ENCODE measurements around the gene MAGI2.

Gene MAGI2

GRCh38 chr7:78026492-78026891 is 1427.0 kb downstream of the MAGI2 start:
- H3K27me3 ChIP-seq (ENCODE audit: control insufficient read depth, insufficient read depth, low read length), result no peaks in the 10 kb centered on the region
- no peak overlapping the region for H3K27ac ChIP-seq (ENCODE audit: low read length)
- no peaks in the 10 kb centered on the region for H3K36me3 ChIP-seq (ENCODE audit: control insufficient read depth, low read depth, low read length)
- no peak overlapping the region for H3K4me3 ChIP-seq (ENCODE audit: low read length)
- no peaks in the 10 kb centered on the region for H3K9me3 ChIP-seq (ENCODE audit: control insufficient read depth, low read depth, low read length)
- H3K4me1 ChIP-seq (ENCODE audit: control insufficient read depth, low read depth, low read length), result peaks cover 4% of the 10 kb centered on the region
- H3K9ac ChIP-seq (ENCODE audit: low read length), result no peak overlapping the region

DNA sequence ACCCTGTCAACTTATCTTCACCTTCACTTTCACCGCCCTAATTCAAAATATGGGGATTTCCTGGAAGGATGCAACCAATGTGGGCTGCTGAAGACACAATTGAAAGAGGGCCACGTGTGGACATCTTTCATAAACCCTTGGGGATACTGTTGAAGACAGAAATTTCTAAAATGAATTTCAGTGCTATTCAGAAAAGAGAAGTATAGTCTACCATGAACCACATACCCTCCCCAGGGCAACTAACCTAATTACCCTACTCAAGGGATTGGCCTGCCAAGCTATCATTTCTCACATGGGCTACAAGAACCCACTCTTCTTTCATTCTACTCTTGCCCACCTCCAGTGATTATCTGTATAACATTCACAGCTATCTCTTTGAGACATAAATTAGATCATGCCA is 1428.9 kb downstream of the MAGI2 start:
- H3K9ac ChIP-seq (ENCODE audit: low read length), result no peak overlapping the region
- H3K27ac ChIP-seq (ENCODE audit: low read length), result no peak overlapping the region
- no peaks in the 10 kb centered on the region for H3K27me3 ChIP-seq (ENCODE audit: control insufficient read depth, insufficient read depth, low read length)
- no peak overlapping the region for H3K4me3 ChIP-seq (ENCODE audit: low read length)
- H3K4me1 ChIP-seq (ENCODE audit: control insufficient read depth, low read depth, low read length), result peaks cover 5% of the 10 kb centered on the region
- no peaks in the 10 kb centered on the region for H3K9me3 ChIP-seq (ENCODE audit: control insufficient read depth, low read depth, low read length)
- H3K36me3 ChIP-seq (ENCODE audit: control insufficient read depth, low read depth, low read length), result no peaks in the 10 kb centered on the region

DNA sequence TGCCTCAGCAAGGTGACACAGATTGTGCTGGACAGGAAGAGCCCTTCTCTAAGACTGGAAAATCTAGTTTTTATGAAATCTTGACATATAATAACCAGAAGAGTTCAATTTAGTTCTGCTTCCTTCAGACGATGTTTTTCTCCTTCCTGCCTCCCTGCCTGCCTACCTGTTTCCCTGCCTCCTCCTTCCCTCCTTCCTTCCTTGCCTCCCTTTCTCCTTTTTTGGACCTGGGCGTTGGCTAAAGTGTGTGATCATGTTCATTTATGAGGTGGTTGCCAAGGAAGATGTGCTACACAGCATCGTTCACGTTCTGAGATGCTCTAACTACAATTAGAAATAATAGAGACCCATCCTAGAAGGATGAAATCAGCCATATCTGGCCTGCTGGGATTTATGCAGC is 1430.3 kb downstream of the MAGI2 start:
- H3K9me3 ChIP-seq (ENCODE audit: control insufficient read depth, low read depth, low read length), result no peaks in the 10 kb centered on the region
- H3K4me1 ChIP-seq (ENCODE audit: control insufficient read depth, low read depth, low read length), result peaks cover 10% of the 10 kb centered on the region
- H3K9ac ChIP-seq (ENCODE audit: low read length), result no peak overlapping the region
- H3K27me3 ChIP-seq (ENCODE audit: control insufficient read depth, insufficient read depth, low read length), result peaks cover 9% of the 10 kb centered on the region
- H3K4me3 ChIP-seq (ENCODE audit: low read length), result no peak overlapping the region
- no peaks in the 10 kb centered on the region for H3K36me3 ChIP-seq (ENCODE audit: control insufficient read depth, low read depth, low read length)
- H3K27ac ChIP-seq (ENCODE audit: low read length), result no peak overlapping the region

- H3K4me3 ChIP-seq (ENCODE audit: low read length), result no peak overlapping the region
- H3K27me3 ChIP-seq (ENCODE audit: control insufficient read depth, insufficient read depth, low read length), result peaks cover 16% of the 10 kb centered on the region
- no peaks in the 10 kb centered on the region for H3K9me3 ChIP-seq (ENCODE audit: control insufficient read depth, low read depth, low read length)
- no peak overlapping the region for H3K27ac ChIP-seq (ENCODE audit: low read length)
- H3K9ac ChIP-seq (ENCODE audit: low read length), result no peak overlapping the region
- peaks cover 17% of the 10 kb centered on the region for H3K4me1 ChIP-seq (ENCODE audit: control insufficient read depth, low read depth, low read length)
- H3K36me3 ChIP-seq (ENCODE audit: control insufficient read depth, low read depth, low read length), result no peaks in the 10 kb centered on the region
These were observed 1431.3 kb downstream of the MAGI2 start for GRCh38 chr7:78022165-78022564.

DNA sequence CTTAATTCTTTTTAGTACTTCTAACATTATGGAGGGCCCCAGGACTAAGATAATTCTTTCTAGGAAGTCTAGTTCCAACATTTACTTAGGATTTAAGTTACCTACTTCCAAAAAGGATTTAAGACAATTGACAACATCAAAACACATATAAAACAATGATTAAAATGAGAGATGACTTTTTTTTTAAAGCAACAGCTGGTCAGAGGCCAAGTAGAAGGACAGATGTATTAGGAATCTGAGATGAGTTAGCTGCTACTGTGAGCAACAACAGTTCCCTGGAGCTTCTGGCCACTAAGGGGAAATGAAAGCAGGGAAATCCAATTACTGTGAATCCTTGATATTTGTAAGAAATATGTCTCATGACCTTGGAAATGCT is 1432.6 kb downstream of the MAGI2 start:
- Histone ChIP-seq H3K4me1 (ENCODE audit: control insufficient read depth, low read depth, low read length) (peaks cover 17% of the 10 kb centered on the region), H3K4me3 (ENCODE audit: low read length) (no peak overlapping the region), H3K27ac (ENCODE audit: low read length) (no peak overlapping the region), H3K27me3 (ENCODE audit: control insufficient read depth, insufficient read depth, low read length) (peaks cover 16% of the 10 kb centered on the region), H3K9ac (ENCODE audit: low read length) (no peak overlapping the region), H3K36me3 (ENCODE audit: control insufficient read depth, low read depth, low read length) (no peaks in the 10 kb centered on the region), H3K9me3 (ENCODE audit: control insufficient read depth, low read depth, low read length) (no peaks in the 10 kb centered on the region)

DNA sequence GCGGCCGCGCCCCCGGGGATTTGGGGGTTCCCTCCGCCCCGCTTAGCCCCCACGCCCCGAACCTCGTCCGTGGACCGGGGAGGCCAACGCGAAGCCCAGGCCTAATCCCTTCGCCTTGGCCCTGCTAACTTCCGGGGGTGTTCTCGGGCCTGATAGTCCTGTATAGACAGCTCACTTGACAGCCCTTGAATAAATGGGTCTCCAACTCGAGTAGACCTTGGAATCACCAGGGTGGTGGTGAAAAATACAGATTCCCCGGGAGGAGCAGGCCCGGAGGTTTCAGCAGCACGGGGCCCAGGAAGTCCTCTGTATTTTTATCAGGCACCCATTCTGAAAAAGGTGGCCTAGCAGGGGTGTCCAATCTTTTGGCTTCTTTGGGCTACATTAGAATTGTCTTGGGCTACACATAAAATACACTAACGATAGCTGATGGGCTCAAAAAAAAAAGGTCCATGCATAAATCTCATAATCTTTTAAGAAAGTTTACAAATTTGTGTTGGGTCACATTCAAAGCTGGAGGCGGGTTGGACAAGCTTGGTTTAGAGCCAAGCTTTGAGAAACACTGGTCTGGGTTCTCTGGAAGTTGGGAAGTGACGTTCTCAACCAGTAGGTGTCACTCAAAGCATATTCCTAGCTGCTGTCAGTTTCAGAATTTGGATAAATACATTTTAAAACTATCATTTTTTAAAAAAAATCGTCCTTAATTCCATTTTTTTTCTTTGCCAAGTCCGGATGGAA is 1433.2 kb downstream of the MAGI2 start:
- Histone ChIP-seq H3K9ac (ENCODE audit: low read length) (no peak overlapping the region), H3K36me3 (ENCODE audit: control insufficient read depth, low read depth, low read length) (no peaks in the 10 kb centered on the region), H3K27ac (ENCODE audit: low read length) (no peak overlapping the region)

DNA sequence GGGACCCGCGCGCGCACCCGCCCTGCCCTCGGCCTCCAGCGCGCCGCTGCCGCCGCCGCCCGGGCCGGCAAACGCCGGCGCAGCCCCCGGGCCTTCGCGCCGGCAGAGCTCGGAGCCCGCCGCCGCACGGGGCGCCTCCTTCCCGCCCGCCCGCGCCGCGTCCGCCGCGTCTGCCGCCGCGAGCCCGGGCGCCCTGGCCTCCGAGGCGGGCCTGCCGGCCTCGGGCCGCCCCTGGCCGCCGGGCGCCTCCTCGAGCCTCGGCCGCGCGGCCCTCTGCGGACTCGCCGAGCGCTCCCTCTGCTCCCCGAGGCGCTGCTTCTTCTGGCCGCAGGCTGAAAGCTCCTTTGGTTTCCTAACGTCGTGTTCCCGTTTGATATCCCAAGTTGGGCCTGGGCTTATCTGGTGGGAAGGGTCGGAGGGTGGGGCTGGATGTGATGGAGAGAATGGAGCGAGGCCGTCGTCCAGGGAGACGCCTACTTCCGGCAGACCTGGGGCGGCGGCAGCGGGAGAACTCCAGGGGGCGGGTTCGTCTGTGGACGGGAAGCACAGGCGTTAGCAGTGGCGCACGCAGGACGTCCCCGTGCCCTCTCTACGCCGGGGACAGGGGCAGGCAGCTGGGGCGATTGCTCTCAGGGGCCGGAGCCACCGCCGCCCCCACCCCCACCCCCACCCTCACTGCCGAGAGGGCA is 1433.9 kb downstream of the MAGI2 start:
- no peaks in the 10 kb centered on the region for H3K9me3 ChIP-seq (ENCODE audit: control insufficient read depth, low read depth, low read length)
- peaks cover 17% of the 10 kb centered on the region for H3K4me1 ChIP-seq (ENCODE audit: control insufficient read depth, low read depth, low read length)
- H3K36me3 ChIP-seq (ENCODE audit: control insufficient read depth, low read depth, low read length), result no peaks in the 10 kb centered on the region
- H3K27me3 ChIP-seq (ENCODE audit: control insufficient read depth, insufficient read depth, low read length), result peaks cover 16% of the 10 kb centered on the region
- H3K9ac ChIP-seq (ENCODE audit: low read length), result no peak overlapping the region
- H3K4me3 ChIP-seq (ENCODE audit: low read length), result peak overlapping the region; percentile 62
- no peak overlapping the region for H3K27ac ChIP-seq (ENCODE audit: low read length)

More for the DNA sequence above, 1433.2 kb downstream of the MAGI2 start:
- Histone ChIP-seq H3K9me3 (ENCODE audit: control insufficient read depth, low read depth, low read length) (no peaks in the 10 kb centered on the region), H3K27me3 (ENCODE audit: control insufficient read depth, insufficient read depth, low read length) (peaks cover 16% of the 10 kb centered on the region), H3K4me1 (ENCODE audit: control insufficient read depth, low read depth, low read length) (peaks cover 17% of the 10 kb centered on the region), H3K4me3 (ENCODE audit: low read length) (peak overlapping the region; percentile 62)

DNA sequence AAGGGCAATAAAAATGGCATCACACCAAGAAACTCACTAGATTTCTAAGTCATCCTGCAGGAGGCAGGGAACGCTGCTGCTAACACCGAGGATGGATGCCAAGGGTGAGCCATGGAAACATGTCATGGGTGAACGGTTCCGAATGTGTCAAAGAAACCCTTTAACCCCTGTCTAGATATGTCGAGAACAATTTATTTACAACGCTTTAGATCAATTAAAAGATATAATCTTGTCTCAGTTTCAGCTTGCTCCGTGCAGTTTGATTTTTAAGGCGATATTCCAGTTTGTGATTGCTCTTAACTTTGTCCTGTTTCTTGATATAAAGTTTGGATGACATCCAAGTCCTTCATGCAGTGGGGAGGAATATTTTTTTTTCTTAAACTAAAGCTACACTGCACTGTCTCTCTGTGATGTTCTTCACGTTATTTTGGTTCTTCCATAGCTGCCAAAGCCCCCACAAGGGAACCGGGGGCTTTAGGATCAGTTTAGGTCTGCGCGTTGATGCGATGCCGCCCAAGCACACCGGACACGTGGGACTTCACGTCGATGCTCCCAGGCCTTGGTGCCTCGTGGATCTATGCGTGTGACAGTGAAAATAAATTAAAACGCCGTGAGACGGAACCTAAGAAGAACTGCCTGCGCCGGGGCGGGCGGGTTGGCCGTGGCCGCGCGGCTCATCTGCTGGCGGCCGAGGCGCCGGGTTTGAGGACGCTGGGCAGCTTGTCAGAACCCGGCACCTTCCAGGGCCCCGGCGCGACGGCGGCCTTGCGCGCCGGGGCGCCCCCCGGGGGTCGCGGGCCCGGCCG is 1434.6 kb downstream of the MAGI2 start:
- peak overlapping the region; percentile 13 for H3K9ac ChIP-seq (ENCODE audit: low read length)
- peaks cover 16% of the 10 kb centered on the region for H3K27me3 ChIP-seq (ENCODE audit: control insufficient read depth, insufficient read depth, low read length)
- H3K36me3 ChIP-seq (ENCODE audit: control insufficient read depth, low read depth, low read length), result no peaks in the 10 kb centered on the region
- no peak overlapping the region for H3K27ac ChIP-seq (ENCODE audit: low read length)
- H3K4me3 ChIP-seq (ENCODE audit: low read length), result peak overlapping the region; percentile 59
- H3K9me3 ChIP-seq (ENCODE audit: control insufficient read depth, low read depth, low read length), result no peaks in the 10 kb centered on the region
- peaks cover 17% of the 10 kb centered on the region for H3K4me1 ChIP-seq (ENCODE audit: control insufficient read depth, low read depth, low read length)

DNA sequence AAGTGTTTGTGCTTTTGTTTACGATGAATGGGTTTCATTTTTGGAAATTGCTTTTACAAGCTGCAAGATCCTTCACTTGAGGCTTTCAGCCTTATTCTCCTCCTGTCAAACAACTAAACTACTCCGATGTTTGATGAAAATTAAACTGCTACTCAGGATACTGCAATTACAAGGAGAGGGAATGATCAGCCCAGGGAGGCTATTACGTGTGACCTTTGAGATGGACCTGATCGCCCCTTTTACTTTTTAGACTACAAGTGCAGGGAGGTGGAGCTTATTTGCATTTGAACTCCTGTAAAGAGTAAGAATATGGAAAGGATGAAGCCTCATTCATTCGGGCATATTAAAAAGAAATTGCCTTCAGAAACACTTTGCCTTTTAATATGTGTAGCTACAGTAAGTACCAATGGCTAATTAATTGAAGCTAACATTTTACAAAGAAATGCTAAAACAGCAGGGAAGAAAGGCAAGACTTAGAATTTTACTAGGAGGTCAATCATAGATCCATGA is 1435.8 kb downstream of the MAGI2 start:
- Histone ChIP-seq H3K36me3 (ENCODE audit: control insufficient read depth, low read depth, low read length) (no peaks in the 10 kb centered on the region), H3K9ac (ENCODE audit: low read length) (no peak overlapping the region)

DNA sequence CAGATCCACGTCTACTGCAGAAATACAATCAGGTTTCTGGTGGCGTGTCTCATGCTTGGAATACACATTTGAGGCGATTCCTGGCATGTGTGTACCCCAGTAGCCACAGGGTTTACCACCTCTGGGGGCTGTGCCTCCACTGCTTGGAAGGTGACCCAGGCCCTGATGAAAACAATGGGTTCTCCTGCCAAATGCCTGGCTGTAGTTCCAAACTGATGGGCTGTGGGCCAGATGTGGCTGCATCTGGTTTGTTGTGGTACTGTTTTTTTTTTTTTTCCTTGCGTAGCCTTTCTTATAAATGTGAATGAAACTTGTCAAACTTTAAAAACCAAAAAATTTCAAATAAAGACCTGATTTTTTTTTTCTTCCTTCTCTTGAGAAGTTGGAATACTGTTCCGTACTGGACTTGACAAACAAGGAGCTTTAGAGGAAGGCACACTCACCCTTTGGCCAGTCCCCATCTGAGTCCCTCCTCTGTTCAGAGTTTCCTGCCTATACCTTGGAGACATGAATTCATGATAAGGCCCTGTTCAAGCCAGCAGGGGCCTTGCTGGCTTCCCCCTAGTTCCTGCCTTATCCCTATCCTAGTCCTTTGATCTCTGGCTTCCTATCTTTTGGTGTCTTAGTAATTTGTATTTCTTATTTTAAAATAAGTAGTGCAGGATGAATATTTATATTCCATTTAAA is 1437.8 kb downstream of the MAGI2 start:
- Histone ChIP-seq H3K27me3 (ENCODE audit: control insufficient read depth, insufficient read depth, low read length) (peaks cover 16% of the 10 kb centered on the region), H3K9me3 (ENCODE audit: control insufficient read depth, low read depth, low read length) (no peaks in the 10 kb centered on the region), H3K27ac (ENCODE audit: low read length) (no peak overlapping the region), H3K36me3 (ENCODE audit: control insufficient read depth, low read depth, low read length) (no peaks in the 10 kb centered on the region), H3K4me1 (ENCODE audit: control insufficient read depth, low read depth, low read length) (peaks cover 17% of the 10 kb centered on the region), H3K4me3 (ENCODE audit: low read length) (no peak overlapping the region), H3K9ac (ENCODE audit: low read length) (no peak overlapping the region)

More for the DNA sequence above, 1435.8 kb downstream of the MAGI2 start:
- Histone ChIP-seq H3K4me3 (ENCODE audit: low read length) (peak overlapping the region; percentile 8), H3K27ac (ENCODE audit: low read length) (no peak overlapping the region), H3K27me3 (ENCODE audit: control insufficient read depth, insufficient read depth, low read length) (peaks cover 16% of the 10 kb centered on the region), H3K9me3 (ENCODE audit: control insufficient read depth, low read depth, low read length) (no peaks in the 10 kb centered on the region), H3K4me1 (ENCODE audit: control insufficient read depth, low read depth, low read length) (peaks cover 17% of the 10 kb centered on the region)

DNA sequence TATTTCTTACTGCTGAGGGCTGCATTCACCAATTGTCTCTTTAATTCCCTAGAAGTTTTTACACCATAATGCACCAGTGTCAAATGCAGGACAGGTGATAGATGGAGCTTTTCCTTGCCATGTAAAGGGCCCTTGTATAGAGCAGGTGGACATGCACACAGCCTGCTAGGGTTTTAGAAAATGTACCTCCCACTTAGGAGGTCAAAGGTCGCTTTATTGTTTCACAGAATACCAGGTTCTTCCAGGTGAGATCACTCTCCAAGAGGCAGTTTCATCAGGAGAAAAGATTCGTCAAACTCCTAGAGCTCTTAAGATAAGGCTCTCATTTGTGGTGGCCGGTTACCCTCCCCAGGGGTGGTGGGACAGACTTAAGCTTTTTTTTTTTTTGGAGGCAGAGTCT is 1439.1 kb downstream of the MAGI2 start:
- Histone ChIP-seq H3K9me3 (ENCODE audit: control insufficient read depth, low read depth, low read length) (no peaks in the 10 kb centered on the region), H3K27me3 (ENCODE audit: control insufficient read depth, insufficient read depth, low read length) (peaks cover 16% of the 10 kb centered on the region), H3K9ac (ENCODE audit: low read length) (no peak overlapping the region), H3K4me1 (ENCODE audit: control insufficient read depth, low read depth, low read length) (peaks cover 14% of the 10 kb centered on the region), H3K27ac (ENCODE audit: low read length) (no peak overlapping the region), H3K4me3 (ENCODE audit: low read length) (no peak overlapping the region), H3K36me3 (ENCODE audit: control insufficient read depth, low read depth, low read length) (no peaks in the 10 kb centered on the region)

Data from iPS-18a (cell line).